NCI-H526 treated with DMSO at 0.1 percent for 48 hours (cell line): ENCODE results near the gene DLST.
"Not testable (repeated sequence)": the region's sequence is repeated elsewhere in the genome, so short reads cannot be mapped to it uniquely, and the experiment has no call there.

Experiments
- DNase-seq: peaks from one replicate; lab custom pipeline; 2025; lab: John Stamatoyannopoulos, UW

Gene DLST

DNA sequence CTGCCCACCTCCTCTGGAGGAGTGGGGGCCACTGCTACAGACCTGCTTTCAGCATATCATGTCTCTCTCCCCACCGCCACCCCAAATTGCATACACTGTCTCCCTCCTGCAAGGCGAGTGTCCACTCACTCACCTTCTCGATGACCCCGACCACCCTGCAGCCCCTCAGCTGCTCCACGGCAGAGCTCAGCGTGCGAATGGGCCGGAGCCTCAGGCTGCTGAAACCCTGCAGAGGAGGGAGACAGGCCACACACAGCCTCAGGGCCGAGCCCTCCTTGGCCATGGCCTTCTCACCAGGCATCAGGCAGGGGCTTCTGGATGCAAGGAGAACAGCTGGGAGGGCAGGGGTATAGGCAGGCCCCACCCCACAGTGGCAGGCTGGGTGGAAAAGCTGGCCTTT is 36.7 kb downstream of the DLST start:
- DNase-seq, result no peak

GRCh38 chr14:74919421-74920165 is 37.9 kb downstream of the DLST start:
- no peak for DNase-seq

- no peak for DNase-seq
Measured at GRCh38 chr14:74920281-74920680, 38.6 kb downstream of the DLST start.

DNA sequence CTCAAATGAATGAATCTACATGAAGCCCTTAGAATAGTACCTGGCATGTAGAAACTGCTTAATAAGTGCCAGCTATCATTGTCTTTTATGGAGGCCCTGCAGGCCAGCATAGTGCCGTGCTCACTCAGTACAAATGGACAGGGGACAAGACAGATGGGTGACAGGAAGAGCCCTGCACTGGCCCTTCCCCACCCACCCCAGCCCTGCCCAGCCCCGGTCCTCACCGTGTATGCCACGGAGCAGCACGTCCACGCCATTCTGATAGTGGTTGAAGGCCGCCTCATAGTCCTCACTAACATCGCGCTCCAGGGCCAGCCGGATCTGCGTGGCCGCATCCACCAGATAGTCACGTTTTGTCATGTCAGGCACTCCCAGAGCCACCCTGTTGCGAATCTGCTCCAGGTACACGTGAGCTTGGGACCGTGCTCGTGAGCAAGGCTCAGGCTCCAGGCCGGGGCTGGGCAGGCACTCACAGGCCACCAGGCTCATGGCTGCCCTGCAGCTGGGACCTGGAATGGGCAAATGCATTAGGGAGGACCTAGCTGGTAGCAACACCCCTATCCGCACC is 39.4 kb downstream of the DLST start:
- no peak for DNase-seq

- DNase-seq, result no peak
Measured at GRCh38 chr14:74921987-74922751, 40.5 kb downstream of the DLST start.

DNA sequence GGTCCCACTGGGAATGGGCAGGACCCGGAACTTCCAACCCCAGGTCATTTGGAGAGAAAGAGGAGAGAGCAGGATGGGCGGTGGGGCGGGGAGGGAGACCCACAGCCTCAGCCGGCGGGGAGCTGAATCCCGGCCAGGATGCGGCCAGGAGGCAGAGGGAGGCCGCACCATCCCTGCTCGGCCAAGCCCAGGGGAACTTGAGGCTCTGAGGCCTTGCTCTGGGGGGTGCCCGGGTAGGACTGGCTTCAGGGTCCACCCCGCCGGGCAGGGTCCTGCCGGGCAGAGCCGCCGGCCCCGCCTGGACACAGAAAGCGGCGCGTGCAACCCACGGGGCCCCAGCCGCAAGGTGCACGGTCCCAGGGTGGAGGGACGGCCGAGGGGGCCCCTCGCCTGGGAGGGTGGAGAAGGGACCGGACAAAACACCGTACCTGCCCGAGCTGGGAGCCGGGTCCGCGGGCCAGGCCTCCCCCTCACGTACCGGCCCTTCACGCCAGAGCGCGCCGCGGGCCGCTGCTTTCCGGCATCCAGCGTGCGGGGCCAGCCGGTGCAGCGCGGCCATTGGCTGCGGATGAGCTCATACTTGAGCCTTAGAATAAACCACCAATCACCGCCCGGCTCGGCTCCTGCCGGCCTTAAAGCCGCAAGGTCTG is 41.2 kb downstream of the DLST start, which contains the start of gene RPS6KL1:
Gene RPS6KL1, minus strand, starts transcription at position 509 of the 650 bp plus-strand sequence. CDS start 1,719 bp downstream, outside the sequence.
- peak; percentile 75 for DNase-seq

- DNase-seq, result no peak
Measured at GRCh38 chr14:74924061-74924460, 42.3 kb downstream of the DLST start.

- DNase-seq, result no peak
Measured at GRCh38 chr14:74927225-74927624, 45.5 kb downstream of the DLST start.

DNA sequence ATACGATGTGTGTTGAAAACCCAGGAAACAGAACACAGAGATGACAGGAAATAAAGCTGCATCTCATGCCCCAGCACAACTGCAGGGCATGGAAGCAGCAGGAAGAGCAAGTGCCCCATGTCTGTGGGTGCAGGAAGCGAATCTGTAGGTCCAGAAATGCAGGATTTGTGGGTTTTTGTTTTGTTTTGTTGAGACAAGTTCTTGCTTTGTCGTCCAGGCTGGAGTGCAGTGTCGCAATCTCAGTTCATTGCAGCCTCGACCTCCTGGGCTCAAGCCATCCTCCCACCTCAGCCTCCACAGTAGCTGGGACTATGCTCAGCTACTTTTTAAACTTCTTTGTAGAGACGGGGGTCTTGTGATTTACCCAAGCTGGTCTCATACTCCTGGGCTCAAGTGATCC is 47.5 kb downstream of the DLST start:
- DNase-seq, result no peak

- DNase-seq, result not testable (repeated sequence)
Measured at GRCh38 chr14:74931744-74932143, 50.0 kb downstream of the DLST start.

DNA sequence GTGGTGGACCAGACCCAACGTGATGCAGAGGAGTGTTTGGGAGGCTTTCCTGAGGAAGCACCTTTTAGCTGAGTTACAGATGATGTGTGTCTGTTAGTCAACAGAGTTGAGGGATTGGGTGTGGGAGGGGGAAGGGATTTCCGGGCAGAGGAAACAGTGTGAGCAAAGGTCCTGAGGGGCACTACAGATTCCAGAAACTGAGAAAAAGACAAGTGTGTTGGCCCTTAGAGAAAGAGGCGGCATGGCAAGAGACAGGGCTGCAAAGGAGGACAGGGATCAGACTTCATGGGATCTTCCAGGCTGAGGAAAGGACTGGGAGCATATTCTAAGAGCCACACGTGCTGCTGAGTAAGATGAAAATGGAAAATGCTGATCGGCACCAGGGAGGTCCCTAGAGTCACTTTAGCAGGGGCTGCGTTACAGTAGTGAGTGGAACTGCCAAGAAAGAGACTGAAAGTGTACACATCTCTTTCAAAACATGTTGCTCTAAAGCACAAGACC is 50.7 kb downstream of the DLST start:
- DNase-seq, result no peak

DNA sequence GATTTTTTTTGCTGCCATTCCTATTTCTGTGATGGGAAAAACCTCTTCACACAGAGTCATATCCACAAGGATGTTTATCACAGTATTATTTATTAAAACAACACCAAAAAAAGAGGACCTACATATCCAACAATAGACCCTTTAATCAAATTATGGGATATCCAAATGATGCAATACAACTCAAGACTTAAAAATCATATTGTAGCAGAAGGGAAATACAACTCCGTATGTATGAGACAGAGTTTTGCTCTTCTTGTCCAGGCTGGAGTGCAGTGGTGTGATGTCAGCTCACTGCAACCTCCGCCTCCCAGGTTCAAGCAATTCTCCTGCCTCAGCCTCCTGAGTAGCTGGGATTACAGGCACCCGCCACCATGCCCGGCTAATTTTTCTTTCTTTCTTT is 51.2 kb downstream of the DLST start:
- DNase-seq, result not testable (repeated sequence)

DNA sequence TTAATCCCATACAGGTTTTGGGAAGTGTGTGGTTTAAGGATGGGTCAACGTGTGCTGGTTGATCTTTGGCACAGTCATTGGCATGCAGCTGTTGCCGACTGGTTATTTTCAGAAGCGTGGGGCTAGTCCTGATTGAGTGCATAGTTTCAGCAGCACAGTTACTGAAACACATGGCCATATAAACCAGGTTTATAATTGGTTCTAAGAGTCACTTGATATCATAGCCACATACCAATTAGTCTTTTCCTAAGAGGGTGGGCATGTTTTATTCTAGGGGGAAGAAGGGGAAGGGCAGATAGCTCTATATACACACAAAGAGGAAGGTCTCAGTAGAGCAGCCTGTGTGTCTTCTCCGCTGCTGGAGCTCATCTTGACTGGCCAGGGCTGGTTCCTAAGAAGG is 52.3 kb downstream of the DLST start:
- DNase-seq, result no peak

GRCh38 chr14:74934476-74935359 is 53.0 kb downstream of the DLST start:
- no peak for DNase-seq

- DNase-seq, result no peak
Measured at GRCh38 chr14:74935360-74935680, 53.6 kb downstream of the DLST start.

GRCh38 chr14:74936151-74936550 is 54.4 kb downstream of the DLST start:
- no peak for DNase-seq

GRCh38 chr14:74936731-74937130 is 55.0 kb downstream of the DLST start:
- DNase-seq, result no peak

- DNase-seq, result no peak
Measured at GRCh38 chr14:74937171-74937570, 55.5 kb downstream of the DLST start.

DNA sequence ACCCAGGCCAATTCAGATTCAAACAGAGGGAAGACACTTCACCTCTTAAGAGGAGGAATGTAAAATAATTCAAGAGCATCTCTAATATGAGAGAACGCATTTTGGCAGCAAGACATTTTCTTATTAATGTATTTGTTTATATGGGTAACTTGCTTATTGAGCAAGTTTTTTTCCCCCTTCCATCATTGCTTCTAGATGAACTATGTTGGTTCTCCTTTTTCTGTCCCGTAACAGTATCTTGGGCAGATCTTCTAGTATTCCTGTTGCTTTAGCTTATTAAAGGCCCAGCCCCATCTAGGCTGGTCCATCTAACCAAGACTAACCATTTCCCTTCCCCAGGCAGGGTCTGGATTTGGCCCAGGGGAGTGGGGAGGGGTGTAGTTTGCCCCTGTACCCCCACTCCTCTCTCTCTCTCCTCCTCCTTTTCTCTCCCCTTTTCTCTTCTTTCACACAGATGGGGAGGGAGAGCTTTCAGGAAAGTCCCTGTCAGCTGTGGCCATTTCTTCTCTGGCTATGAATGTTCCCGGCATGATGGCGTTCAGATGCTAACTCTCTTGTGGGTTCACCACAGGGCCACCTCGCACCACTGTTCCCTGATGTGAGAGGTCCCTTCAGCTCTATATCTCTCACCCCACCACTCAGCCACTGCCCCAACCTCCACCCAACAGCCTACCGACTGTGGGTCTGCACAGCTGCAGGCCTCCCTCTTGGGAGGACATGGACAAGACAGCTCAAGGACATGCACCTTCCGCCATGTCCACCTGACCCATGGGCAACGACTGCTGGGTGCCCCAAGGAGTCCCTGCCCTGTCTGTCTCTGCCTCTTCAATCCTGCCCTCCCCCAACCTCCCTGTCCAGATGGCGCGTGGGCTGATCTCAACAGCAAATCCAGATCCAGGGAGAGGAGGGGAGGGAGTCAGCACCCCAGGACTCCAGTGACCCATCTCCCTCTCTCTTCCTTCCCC is 57.1 kb downstream of the DLST start:
- no peak for DNase-seq

DNA sequence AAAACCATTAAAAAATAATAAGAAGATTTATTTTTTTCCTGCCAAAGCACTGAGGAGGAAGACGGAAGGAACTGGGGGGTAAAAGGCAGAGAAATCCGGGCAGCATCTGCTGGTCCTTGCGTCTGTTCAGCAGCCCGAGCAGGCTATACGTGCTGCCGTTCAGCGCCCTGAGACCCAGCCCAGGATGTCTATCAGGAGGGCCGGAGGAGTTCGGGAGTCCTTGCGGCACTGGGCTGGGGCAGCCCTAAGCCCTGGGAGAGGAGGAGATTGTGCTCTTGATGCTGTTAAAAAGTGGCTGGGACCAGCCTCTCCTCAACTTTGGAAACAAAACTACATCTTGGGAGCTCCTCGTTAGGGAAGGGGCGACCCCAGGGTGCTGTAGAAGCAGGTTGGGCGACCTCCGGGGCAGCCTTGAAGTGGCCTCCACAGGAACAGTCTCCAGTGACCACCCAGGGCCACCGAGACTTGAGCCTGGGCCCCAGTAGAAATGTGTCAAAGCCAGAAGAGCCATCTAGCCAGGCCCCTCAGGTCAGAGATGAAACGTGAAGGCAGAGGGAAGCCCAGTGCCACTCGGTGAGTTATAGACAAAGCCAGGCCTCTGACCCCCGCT is 59.3 kb downstream of the DLST start:
- no peak for DNase-seq
